Stomach (tissue), 4 donors: ENCODE data around the gene MRC2.

Experiments used
- CTCF ChIP-seq, 7 experiments: fragments of 450-650 bp in 4 of 7; fragments of 200-600 bp in 3 of 7; sonication (generic) in 3 of 7; IDR thresholded peaks; one replicate each; pipeline ENCODE4 v1.5.1; 2016 to 2019; ENCODE audit warnings: antibody characterized with exemption in 7 of 7, control low read depth in 2 of 7, mild to moderate bottlenecking in 1 of 7
- EP300 ChIP-seq: sonication (generic); formaldehyde crosslinking; IDR thresholded peaks from one replicate; pipeline ENCODE4 v1.6.1; 2017; ENCODE audit warnings: antibody characterized with exemption
- POLR2A ChIP-seq, 4 donors: fragments of 450-650 bp; IDR thresholded peaks; one replicate each; pipeline ENCODE4 v1.6.1; 2016; ENCODE audit warnings: antibody characterized with exemption in 4 of 4, control low read depth in 2 of 4, mild to moderate bottlenecking in 1 of 4, moderate library complexity in 1 of 4
- POLR2AphosphoS5 ChIP-seq, 3 donors: sonication (generic); formaldehyde crosslinking; IDR thresholded peaks; one replicate each; pipeline ENCODE4 v1.6.1; 2016; ENCODE audit warnings: antibody characterized with exemption in 3 of 3

GRCh38 chr17:62689441-62690167 is 62.1 kb downstream of the MRC2 start:
- no peak for TF ChIP-seq CTCF (IDR thresholded peaks at IDR 0.05)
- no peak for TF ChIP-seq POLR2A (IDR thresholded peaks at IDR 0.05)
- no peak for TF ChIP-seq POLR2AphosphoS5 (IDR thresholded peaks at IDR 0.05)
- TF ChIP-seq EP300: no peak
